IPS-18c (cell line): ENCODE results near the gene TNRC6B.

Experiments used
- H3K4me3 ChIP-seq: 2 replicates; pipeline ENCODE4 v1.7.0; 2013; ENCODE audit warnings: low read depth, mild to moderate bottlenecking, low read length, moderate library complexity; ENCODE audit not compliant: insufficient read depth
- H3K9me3 ChIP-seq: one replicate; pipeline ENCODE4 v1.6.1; 2013; ENCODE audit warnings: mild to moderate bottlenecking, low read length, moderate library complexity; ENCODE audit not compliant: control insufficient read depth, insufficient read depth

TNRC6B gene

DNA sequence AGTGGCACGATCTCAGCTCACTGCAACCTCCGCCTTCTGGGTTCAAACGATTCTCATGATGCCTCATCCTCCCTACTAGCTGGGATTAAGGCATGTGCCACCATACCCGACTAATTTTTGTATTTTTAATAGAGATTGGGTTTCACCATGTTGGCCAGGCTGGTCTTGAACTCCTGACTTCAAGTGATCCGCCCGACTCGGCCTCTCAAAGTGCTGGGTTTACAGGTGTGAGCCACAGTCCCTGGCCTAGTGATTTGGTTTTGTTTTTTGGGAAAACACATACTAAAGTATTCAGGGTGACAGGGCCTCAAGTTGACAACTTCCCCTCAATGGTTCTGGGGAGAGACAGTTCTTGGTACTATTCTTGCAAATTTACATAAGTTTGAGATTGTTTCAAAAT lies 22.1 kb downstream of the TNRC6B start:
- no peak overlapping the region for H3K4me3 ChIP-seq
- no peaks in the 10 kb centered on the region for H3K9me3 ChIP-seq

DNA sequence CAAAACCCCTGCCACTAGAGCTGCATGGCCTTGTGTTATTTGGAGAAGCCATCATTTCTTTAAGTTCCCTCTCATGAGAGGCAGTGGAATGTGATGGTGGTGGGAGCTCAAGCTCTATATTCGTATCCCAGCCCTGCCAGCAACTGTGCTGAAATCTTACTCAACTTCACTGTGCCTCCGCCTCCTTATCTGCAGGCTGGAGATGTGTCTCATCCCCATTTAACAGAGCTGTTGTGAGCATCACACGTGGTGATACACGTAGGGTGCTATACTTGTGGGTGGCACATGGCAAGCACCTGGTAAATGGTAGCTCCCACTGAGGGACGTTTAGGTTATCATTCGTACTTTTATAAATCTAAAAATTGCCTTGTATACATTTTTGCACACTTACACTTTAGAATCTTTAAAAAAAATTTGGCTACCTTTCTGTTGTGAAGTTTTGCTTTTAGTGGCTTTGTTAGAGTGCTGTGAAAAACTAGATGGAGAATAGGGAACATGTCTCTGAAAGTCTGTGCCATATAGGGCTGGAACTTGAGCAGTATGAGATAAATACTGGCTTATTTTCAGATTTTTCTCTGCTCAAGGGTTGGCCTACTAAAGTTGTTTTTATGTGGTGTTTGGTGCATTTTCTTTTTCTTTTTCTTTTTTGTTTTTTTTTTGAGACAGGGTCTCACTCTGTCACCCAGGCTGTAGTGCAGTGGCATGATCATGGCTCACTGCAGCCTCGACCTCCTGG lies 23.2 kb downstream of the TNRC6B start:
- Histone ChIP-seq H3K9me3 (no peaks in the 10 kb centered on the region), H3K4me3 (no peak overlapping the region)

DNA sequence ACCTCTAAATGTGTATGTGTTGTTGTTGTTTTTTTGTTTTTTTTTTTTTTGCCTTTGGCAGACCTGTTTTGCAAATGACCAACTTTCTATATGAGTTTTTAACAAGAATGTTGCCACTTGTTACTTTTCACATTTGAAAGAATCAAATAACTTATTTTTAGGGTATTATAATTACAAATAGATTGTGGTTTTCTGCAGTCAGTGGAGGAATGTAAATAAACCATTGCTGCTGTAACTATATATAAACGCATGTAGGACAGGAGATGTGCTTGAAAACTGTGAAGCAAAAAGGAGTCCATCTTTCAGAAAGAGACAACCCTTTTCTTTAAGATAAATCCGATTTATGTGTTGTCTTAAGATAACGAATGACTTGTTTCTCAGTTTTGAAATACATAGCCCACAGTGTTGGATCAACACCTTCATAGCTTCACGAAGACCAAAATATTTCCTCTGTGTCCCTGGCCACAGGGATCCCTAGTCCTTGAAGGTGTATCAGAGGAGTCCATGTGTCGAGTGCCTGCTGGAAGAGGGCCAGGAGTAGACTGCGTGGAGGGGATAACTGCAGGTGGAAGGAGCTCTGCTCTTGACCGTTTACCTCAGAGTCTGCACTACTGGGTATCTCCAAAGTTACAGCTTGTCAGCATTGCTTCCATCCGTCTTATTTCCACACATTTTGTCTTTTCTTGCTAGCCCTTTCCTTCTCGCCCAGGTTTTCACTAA lies 24.7 kb downstream of the TNRC6B start:
- Histone ChIP-seq H3K4me3 (no peak overlapping the region), H3K9me3 (no peaks in the 10 kb centered on the region)

DNA sequence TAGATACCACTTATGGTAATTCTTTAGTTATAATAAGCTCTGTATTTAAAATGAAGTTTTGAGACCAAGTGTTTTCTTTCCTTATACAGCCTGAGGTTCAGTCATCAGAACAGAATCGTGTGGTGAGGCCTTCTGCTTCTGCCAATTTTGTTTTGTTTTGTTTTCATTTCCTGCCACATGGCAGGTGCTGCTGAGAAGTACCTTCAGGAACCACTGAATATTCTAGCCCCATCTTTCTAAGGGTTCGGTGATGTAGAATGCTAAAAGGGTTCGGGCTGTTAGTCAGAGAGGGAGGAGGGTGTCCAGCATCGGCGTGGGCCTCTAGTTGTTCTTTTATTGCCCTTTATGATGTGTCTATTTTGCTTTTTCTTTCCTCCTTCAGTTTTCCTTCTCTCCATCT lies 25.8 kb downstream of the TNRC6B start:
- H3K4me3 ChIP-seq: no peak overlapping the region

DNA sequence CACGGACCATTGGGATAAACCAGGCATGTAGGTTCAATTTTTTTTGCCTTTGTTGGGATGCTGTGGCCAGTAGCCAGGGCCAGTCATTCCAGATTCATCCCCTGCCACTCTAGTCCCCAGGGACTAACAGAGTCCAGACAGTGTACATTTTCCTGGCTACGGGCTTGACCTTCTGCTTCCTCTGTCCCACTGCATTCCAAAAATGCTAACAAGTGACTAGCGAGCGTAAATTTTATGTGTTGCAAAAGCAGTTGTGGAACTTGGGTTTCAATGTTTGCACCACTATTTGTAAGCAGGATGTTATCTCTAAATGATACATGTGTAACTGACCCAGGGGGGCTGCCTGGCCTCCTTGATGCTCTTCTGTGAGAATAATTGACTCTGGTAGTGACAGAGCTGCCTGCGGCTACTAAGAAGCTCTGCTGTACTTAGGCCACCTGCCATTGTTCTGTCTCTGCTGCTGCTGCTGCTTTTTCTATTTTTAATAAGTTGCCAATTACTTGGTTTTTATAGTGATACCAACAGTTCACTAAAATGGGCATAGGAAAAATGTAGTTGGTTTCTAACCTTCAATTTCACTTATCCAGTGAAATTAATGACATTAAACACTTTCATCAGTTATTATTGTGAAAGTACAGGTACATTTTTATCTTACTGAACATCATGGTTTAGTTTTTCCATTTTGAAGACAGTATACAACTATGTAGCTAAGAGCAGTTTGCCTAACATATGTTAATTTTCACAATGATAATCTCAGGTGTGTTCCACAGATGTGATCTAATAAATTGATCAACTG lies 26.8 kb downstream of the TNRC6B start:
- Histone ChIP-seq H3K9me3 (no peaks in the 10 kb centered on the region), H3K4me3 (no peak overlapping the region)

More for the DNA sequence above, 25.8 kb downstream of the TNRC6B start:
- no peaks in the 10 kb centered on the region for H3K9me3 ChIP-seq

DNA sequence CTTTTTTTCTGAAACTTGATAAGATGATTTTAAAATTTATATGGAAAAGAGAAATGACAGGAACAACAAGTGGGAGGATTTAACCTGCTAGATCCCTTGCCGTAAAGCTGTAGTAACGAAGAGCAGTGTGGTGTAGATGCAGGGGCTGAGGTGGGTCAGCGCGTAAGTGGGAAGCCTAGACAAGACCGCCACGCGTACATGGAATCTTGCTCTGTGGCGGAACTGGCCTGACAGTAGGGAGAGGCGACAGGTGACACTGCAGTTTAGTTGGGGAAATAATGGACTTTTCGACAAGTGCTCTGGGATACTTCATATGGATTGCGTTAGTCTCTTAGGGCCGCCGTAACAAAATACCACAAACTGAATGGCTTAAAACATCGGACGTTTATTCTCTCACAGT lies 28.8 kb downstream of the TNRC6B start:
- Histone ChIP-seq H3K4me3 (no peak overlapping the region), H3K9me3 (no peaks in the 10 kb centered on the region)

DNA sequence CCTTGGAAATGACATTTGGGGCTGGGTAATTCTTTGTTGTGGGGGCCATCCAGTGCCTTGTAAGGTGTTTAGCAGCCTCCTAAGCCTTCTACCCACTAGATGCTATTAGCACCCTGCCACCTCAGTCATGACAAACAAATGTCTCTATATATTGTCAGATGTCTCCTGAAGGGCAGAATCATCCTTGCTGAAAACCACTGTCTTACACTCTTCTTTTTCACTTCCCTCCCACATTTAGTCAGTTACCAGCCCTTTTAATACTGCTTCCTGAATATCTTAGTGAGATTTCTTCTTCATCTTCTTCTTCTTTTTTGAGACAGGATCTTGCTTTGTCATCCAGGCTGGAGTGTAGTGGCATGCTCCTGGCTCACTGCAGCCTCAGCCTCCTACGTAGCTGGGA lies 33.1 kb downstream of the TNRC6B start:
- no peak overlapping the region for H3K4me3 ChIP-seq
- no peaks in the 10 kb centered on the region for H3K9me3 ChIP-seq

DNA sequence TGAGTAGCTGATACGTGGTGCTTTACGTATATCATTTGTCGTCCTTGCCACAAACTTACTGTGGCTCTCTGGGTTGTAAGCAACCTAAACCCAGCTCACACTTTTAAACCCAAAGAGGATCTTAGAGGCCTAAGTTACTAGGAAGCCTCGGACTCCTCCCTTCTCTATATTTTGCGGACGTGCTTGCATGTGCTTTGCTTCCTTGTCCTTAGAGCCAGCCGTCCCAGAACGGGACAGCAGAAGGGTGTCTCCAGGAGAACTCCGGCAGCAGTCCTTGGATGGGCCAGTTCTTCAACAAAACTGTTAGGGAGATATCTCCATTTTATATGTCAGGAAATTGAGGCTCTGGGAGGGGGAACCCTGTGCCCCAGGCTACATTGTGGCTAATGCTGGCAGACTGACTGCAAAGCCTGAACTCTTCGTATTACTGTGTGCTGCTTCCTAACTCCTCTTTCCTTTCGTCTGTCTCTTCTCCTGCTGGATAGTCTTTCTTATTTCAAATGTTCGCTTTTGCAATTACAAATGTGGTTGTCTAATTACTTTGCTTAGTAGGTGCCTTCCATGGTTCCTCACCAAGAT lies 33.8 kb downstream of the TNRC6B start:
- H3K4me3 ChIP-seq: no peak overlapping the region
- no peaks in the 10 kb centered on the region for H3K9me3 ChIP-seq

DNA sequence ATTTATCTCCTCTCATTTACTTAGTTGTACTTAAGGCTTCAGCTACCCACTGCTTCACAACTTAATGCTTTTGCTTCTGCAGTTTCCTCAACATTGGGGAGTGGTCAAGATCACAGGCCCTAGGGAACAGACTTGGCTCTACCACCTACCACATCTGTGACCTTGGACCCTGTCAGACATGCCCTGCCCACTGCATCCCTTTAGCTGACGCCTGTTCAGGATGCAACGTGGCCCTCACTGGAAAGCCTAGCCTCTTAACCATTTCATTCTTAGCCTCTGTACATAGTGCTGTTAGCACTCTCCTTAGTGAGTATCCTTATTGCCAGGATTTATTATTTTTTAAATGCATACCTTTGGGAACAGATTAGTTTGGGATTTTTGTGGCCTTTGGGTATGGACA lies 34.4 kb downstream of the TNRC6B start:
- H3K4me3 ChIP-seq: no peak overlapping the region
- H3K9me3 ChIP-seq: no peaks in the 10 kb centered on the region

DNA sequence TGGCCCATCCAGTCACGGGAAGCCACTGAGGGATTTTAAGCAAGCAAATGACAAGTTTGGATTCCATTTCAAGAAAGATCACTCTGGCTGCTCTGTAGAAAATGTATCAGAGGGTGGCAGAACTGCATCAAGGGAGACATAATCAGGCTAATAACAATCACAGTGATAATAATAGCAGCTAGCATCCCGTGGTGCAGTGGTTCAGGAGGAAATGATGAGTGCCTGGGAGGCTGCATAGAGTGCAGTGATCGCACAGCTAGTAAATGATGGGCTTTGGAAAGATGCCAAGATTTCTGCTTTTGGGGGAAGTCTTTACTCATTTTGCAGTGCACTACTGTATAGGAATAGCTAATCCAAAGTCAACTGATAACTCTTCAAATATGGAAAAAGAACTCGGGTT lies 35.8 kb downstream of the TNRC6B start:
- Histone ChIP-seq H3K9me3 (no peaks in the 10 kb centered on the region), H3K4me3 (no peak overlapping the region)

DNA sequence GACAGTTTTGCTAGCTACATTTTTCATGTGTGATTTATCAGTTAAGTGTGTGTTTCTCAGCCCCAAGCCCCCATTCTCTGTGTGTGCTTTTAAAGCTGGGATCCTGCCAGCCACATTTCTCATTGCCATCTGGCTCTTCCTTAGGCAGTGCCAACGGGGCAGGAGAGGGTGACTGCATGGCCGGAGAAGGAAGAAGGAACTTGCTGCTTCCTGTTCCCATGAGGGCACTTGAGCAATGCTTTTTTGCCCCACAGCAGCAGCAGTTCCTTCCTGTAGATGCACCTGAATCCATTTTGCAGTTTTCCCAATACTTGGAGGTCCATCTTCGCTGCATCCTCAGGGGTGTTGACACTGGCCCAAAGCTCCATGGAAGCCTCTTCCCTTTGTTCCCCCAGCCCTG lies 37.5 kb downstream of the TNRC6B start:
- H3K4me3 ChIP-seq: no peak overlapping the region

DNA sequence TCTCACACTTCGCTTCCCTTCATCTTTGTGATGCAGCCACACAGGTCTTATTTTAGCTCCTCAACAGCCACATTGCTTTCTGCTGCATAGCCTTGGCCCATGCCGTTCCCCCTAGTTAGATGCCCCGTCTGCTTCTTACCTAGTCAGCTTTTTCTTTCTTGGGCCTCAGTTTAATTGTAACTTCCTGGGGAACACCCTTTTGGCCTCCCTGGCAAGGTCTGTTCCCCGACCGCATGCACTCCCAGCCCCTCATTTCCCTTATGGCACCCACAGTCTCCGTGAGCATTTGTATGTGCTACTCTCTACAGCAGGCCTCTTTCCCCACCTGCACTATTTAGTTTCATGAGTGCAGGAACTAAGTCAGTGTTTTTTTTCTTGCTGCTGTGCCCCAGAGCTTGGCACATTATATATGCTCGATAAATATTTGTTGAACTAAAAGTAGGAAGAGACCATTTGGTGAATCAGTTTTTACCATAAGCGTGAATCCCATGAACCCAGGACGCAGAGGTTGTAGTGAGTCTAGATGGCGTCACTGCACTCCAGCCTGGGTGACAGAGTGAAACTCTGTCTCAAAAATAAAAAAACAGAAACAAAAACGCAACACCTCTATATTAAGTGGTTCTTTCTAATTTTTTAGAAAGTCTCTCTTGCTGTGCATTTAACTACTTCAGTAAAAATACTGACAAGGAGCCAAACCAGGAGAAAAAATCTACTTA lies 38.5 kb downstream of the TNRC6B start:
- Histone ChIP-seq H3K9me3 (no peaks in the 10 kb centered on the region), H3K4me3 (no peak overlapping the region)

More for the DNA sequence above, 37.5 kb downstream of the TNRC6B start:
- H3K9me3 ChIP-seq: no peaks in the 10 kb centered on the region

DNA sequence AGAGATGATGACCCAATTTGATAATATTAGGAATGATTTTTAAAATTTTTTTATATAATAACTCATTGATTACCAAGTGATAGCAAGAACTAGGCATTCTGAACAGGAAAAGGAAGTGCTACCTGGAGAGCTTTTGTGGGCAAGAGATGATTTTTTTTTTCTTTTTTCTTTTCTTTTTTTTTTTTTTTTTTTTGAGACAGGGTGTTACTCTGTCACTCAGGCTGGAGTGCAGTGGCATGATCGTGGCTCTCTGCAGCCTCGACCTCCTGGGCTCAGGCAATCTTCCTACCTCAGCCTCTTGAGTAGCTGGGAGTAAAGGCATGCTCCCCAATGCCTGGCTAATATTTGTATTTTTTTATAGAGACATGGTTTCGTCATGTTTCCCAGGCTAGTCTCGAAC lies 40.4 kb downstream of the TNRC6B start:
- Histone ChIP-seq H3K4me3 (no peak overlapping the region), H3K9me3 (no peaks in the 10 kb centered on the region)

DNA sequence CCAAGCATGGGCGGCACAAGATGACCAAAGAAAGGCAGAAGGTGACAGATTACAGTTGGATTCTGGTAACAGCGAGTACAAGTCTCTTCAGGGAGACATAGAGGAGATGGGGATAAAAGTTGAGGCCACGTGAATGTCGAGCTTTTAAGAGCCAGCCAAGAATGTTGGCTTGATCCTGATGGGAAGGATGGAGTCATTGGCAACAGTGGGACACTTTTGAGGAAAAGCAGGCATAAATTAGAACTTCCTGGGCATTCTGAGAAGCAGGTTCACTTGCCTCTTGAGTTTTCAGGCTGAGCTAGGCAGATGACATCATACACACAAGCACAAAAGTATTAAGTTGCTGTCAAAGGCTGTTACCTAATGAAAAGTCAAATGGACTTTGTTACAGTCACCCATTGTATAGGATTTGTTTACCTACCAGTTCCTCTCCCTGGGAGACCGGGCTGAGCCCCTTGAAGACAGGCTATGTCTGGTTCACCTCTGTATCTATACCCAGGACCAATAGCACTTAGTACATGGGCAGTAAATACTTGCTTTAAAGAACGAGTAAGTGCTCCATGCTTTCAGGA lies 41.1 kb downstream of the TNRC6B start:
- Histone ChIP-seq H3K9me3 (no peaks in the 10 kb centered on the region), H3K4me3 (no peak overlapping the region)

DNA sequence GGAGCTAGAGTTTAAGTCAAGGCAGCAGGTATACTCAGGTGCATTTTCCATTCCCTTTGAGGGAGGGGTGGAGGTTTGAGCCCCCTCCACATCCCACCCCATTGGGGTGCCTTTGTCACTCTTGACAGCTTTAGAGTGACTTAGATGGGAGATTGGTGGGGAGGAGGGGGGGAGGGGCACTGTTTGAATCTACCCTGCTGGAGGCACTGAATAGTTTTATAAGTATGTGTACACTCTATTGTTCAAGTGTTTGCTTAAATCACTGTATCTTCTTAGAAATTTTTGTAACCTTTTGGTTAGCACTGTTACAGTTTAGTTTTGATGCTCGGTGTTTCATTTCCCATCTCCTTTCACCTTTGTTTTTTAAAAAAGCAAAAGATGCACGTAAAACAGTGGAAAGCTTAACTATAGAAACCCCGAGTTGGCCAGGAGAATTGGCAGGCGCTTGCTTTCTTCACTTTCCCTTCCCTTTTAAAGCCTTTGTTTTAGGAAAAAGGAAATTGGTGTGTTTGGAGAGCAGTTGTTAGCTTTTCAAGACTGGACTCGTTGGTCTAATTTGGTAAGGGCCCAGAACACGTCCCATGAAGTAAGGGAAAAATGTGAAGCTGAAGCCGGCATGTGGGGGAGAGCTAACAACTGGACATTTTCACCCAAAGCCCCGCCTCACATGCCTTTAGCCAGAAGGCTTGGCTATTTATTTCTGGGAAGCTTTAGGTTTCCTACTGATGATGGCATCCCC lies 42.8 kb downstream of the TNRC6B start:
- Histone ChIP-seq H3K9me3 (no peaks in the 10 kb centered on the region), H3K4me3 (no peak overlapping the region)

DNA sequence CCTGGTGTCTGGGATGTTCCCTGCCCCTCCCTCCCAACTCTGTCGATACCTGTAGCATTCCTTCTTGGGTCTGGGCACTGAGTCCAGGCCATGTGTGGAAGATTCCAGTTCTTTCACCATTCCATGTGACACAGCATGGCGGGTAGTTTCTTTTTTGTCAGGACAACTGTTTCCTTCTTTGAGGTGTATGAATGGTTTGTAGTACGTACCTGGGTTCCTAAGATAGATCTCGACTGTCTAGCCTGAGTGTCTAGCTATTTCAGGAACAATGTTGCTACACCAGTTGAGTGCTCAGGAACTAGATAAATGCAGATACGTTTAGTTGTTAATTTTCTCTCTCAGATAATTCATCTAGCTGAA lies 43.3 kb downstream of the TNRC6B start:
- Histone ChIP-seq H3K4me3 (no peak overlapping the region), H3K9me3 (no peaks in the 10 kb centered on the region)
